HEK293 (cell line): ENCODE measurements around the gene MRPL33.

Experiments used
- CTCF ChIA-PET: fragments of 350-600 bp; formaldehyde crosslinking; extraction: SDS; loops from one replicate; lab custom pipeline; 2021; ENCODE audit warnings: antibody characterized with exemption; lab: Yijun Ruan, JAX
- POLR2A ChIA-PET: fragments of 300-600 bp; formaldehyde crosslinking; extraction: SDS; loops from one replicate; lab custom pipeline; 2020; ENCODE audit warnings: antibody characterized with exemption, inconsistent platforms; lab: Yijun Ruan, JAX
- H3K27ac ChIP-seq: fragments of 200-500 bp; sonication (Bioruptor generic); 2 replicates; pipeline ENCODE4 v1.5.1; 2014; ENCODE audit warnings: low read depth, low read length, control low read depth, inconsistent platforms; ENCODE audit errors: extremely low read depth
- H3K36me3 ChIP-seq, 2 experiments: fragments of 200-500 bp in 1 of 2; sonication (Bioruptor generic) in 1 of 2; 1 replicate in 1 of 2; 2 replicates in 1 of 2; pipeline ENCODE4 v1.5.1; 2014 to 2017; ENCODE audit warnings: inconsistent platforms in 2 of 2, low read length in 2 of 2; ENCODE audit not compliant: control insufficient read depth in 2 of 2, insufficient read depth in 1 of 2
- H3K4me1 ChIP-seq: fragments of 200-500 bp; sonication (Bioruptor generic); 2 replicates; pipeline ENCODE4 v1.5.1; 2014; ENCODE audit warnings: mild to moderate bottlenecking, low read length, inconsistent platforms; ENCODE audit not compliant: control insufficient read depth, insufficient read depth
- H3K4me3 ChIP-seq: 2 replicates; pipeline ENCODE4 v1.5.1; 2011; ENCODE audit warnings: low read depth, mild to moderate bottlenecking, control low read depth, low read length, moderate library complexity
- H3K9me3 ChIP-seq: fragments of 200-500 bp; sonication (Bioruptor generic); 2 replicates; pipeline ENCODE4 v1.5.1; 2014; ENCODE audit warnings: low read depth, low read length, inconsistent platforms; ENCODE audit not compliant: control insufficient read depth, insufficient read depth
- BCL11B ChIP-seq: fragments of 450-650 bp; formaldehyde crosslinking; IDR thresholded peaks from 2 replicates; pipeline ENCODE4 v1.5.1; 2016; ENCODE audit warnings: low read depth, missing biosample characterization, missing genetic modification characterization
- KLF1 ChIP-seq: fragments of 450-650 bp; formaldehyde crosslinking; IDR thresholded peaks from 2 replicates; pipeline ENCODE4 v1.5.1; 2016; ENCODE audit warnings: missing biosample characterization, missing genetic modification characterization
- KLF7 ChIP-seq: fragments of 450-650 bp; formaldehyde crosslinking; IDR thresholded peaks from 2 replicates; pipeline ENCODE4 v1.5.1; 2016; ENCODE audit warnings: missing biosample characterization, missing genetic modification characterization, borderline replicate concordance
- TCF7L2 ChIP-seq: IDR thresholded peaks from 2 replicates; pipeline ENCODE4 v1.6.1; 2011; ENCODE audit warnings: low read depth, mild to moderate bottlenecking, inconsistent platforms, low read length, moderate library complexity, borderline replicate concordance
- ZBTB7A ChIP-seq: fragments of 450-650 bp; formaldehyde crosslinking; IDR thresholded peaks from 2 replicates; pipeline ENCODE4 v1.5.1; 2016; ENCODE audit warnings: low read depth, missing biosample characterization, missing genetic modification characterization
- ZBTB8A ChIP-seq: fragments of 450-650 bp; formaldehyde crosslinking; IDR thresholded peaks from 2 replicates; pipeline ENCODE4 v1.5.1; 2016; ENCODE audit warnings: missing biosample characterization, missing genetic modification characterization
- ZNF10 ChIP-seq: fragments of 450-650 bp; formaldehyde crosslinking; IDR thresholded peaks from 2 replicates; pipeline ENCODE4 v1.5.1; 2017; ENCODE audit warnings: missing biosample characterization, missing genetic modification characterization
- ZNF112 ChIP-seq: fragments of 450-650 bp; formaldehyde crosslinking; IDR thresholded peaks from 2 replicates; pipeline ENCODE4 v1.5.0; 2017; ENCODE audit warnings: missing biosample characterization, missing genetic modification characterization
- ZNF174 ChIP-seq: fragments of 450-650 bp; formaldehyde crosslinking; IDR thresholded peaks from 2 replicates; pipeline ENCODE4 v1.5.0; 2017; ENCODE audit warnings: missing biosample characterization, mild to moderate bottlenecking, missing genetic modification characterization
- ZNF239 ChIP-seq: fragments of 450-650 bp; formaldehyde crosslinking; IDR thresholded peaks from 2 replicates; pipeline ENCODE4 v1.5.1; 2016; ENCODE audit warnings: missing biosample characterization, missing genetic modification characterization
- ZNF324 ChIP-seq: fragments of 450-650 bp; formaldehyde crosslinking; IDR thresholded peaks from 2 replicates; pipeline ENCODE4 v1.5.1; 2016; ENCODE audit warnings: missing biosample characterization, missing genetic modification characterization
- ZNF362 ChIP-seq: fragments of 450-650 bp; formaldehyde crosslinking; IDR thresholded peaks from 2 replicates; pipeline ENCODE4 v1.5.1; 2016; ENCODE audit warnings: missing biosample characterization, missing genetic modification characterization
- ZNF518A ChIP-seq: fragments of 450-650 bp; formaldehyde crosslinking; conservative IDR thresholded peaks from 2 replicates; pipeline ENCODE4 v1.5.1; 2016; ENCODE audit warnings: low read depth, missing biosample characterization, missing genetic modification characterization
- ZNF548 ChIP-seq: fragments of 450-650 bp; formaldehyde crosslinking; IDR thresholded peaks from 2 replicates; pipeline ENCODE4 v1.5.1; 2016; ENCODE audit warnings: missing biosample characterization, missing genetic modification characterization
- ZNF561 ChIP-seq: fragments of 450-650 bp; IDR thresholded peaks from 2 replicates; pipeline ENCODE4 v1.5.1; 2018; ENCODE audit warnings: missing biosample characterization, missing genetic modification characterization, borderline replicate concordance
- ZSCAN30 ChIP-seq: fragments of 450-650 bp; IDR thresholded peaks from 2 replicates; pipeline ENCODE4 v1.5.1; 2018; ENCODE audit warnings: missing biosample characterization, mild to moderate bottlenecking, missing genetic modification characterization, moderate library complexity
- TF ChIP-seq, protein P1 (sequence below): fragments of 450-650 bp; formaldehyde crosslinking; IDR thresholded peaks from 2 replicates; pipeline ENCODE4 v1.5.1; 2016; ENCODE audit warnings: missing biosample characterization, missing genetic modification characterization
- TF ChIP-seq, protein P2 (sequence below): fragments of 450-650 bp; IDR thresholded peaks from 2 replicates; pipeline ENCODE4 v1.5.1; 2018; ENCODE audit warnings: missing biosample characterization, mild to moderate bottlenecking, missing genetic modification characterization
- TF ChIP-seq, protein P3 (sequence below): fragments of 450-650 bp; formaldehyde crosslinking; IDR thresholded peaks from 2 replicates; pipeline ENCODE4 v1.5.1; 2017; ENCODE audit warnings: missing biosample characterization, missing genetic modification characterization
- TF ChIP-seq, protein P4 (sequence below): fragments of 450-650 bp; formaldehyde crosslinking; IDR thresholded peaks from 2 replicates; pipeline ENCODE4 v1.5.1; 2016; ENCODE audit warnings: missing biosample characterization, missing genetic modification characterization, low read depth

MRPL33 gene

DNA sequence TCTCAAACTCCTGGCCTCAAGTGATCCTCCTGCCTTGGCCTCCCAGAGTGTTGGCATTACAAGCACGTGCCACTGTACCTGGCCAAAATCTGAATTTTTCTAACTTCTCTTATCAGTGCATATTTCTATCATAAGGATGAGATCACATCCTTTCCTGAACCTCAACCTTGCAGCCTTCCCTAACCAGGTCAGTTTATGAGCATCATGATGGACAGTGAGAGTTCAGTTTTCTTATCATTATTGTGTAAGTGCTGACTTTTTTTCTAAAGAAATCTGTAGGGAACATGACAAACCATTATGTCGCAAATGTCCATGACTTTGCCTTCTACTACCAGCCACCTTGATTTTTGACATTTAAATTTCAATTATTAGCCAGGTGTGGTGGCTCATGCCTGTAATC lies 31.5 kb downstream of the MRPL33 start (continued):
- TF ChIP-seq, protein P1, sequence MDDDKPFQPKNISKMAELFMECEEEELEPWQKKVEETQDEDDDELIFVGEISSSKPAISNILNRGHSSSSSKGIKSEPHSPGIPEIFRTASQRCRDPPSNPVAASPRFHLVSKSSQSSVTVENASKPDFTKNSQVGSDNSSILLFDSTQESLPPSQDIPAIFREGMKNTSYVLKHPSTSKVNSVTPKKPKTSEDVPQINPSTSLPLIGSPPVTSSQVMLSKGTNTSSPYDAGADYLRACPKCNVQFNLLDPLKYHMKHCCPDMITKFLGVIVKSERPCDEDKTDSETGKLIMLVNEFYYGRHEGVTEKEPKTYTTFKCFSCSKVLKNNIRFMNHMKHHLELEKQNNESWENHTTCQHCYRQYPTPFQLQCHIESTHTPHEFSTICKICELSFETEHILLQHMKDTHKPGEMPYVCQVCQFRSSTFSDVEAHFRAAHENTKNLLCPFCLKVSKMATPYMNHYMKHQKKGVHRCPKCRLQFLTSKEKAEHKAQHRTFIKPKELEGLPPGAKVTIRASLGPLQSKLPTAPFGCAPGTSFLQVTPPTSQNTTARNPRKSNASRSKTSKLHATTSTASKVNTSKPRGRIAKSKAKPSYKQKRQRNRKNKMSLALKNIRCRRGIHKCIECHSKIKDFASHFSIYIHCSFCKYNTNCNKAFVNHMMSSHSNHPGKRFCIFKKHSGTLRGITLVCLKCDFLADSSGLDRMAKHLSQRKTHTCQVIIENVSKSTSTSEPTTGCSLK (tag by site-specific recombination) = no peak
- TF ChIP-seq ZNF561 (tag by site-specific recombination) = no peak
- TF ChIP-seq KLF1 (tag by site-specific recombination) = no peak

GRCh38 chr2:27804146-27804545 lies 32.6 kb downstream of the MRPL33 start:
- CTCF ChIA-PET = interaction anchor here (0.7 to 1.2 kb wide), 3 partner anchors 10 to 904 kb away, joined by 3 to 5 read pairs (median 3); no protein-coding TSS in a partner anchor
- Histone ChIP-seq H3K4me1 (no peaks in the 10 kb centered on the region), H3K36me3 (no peaks in the 10 kb centered on the region), H3K4me3 (no peak overlapping the region), H3K9me3 (no peaks in the 10 kb centered on the region), H3K27ac (no peak overlapping the region)
- POLR2A ChIA-PET = interaction anchor here (0.7 kb wide), 1 partner anchor 97 kb away, joined by 8 read pairs; no protein-coding TSS in a partner anchor
- no peak for TF ChIP-seq ZNF548
- no peak for TF ChIP-seq KLF7 (tag by site-specific recombination)
- TF ChIP-seq ZNF362 (tag by site-specific recombination) = no peak
- TF ChIP-seq ZNF112 = no peak

GRCh38 chr2:27805180-27805579 lies 33.7 kb downstream of the MRPL33 start:
- Histone ChIP-seq H3K4me1 (no peaks in the 10 kb centered on the region), H3K9me3 (no peaks in the 10 kb centered on the region), H3K36me3 (no peaks in the 10 kb centered on the region), H3K4me3 (no peak overlapping the region), H3K27ac (no peak overlapping the region)
- ChIA-PET CTCF (interaction anchor here (0.6 to 1.2 kb wide), 8 partner anchors 24 to 801 kb away, joined by 3 to 7 read pairs (median 5); no protein-coding TSS in a partner anchor), POLR2A (no interaction called here)
- TF ChIP-seq ZNF239 (tag by site-specific recombination) = no peak
- TF ChIP-seq ZNF174 (tag by site-specific recombination) = no peak
- no peak for TF ChIP-seq BCL11B (tag by site-specific recombination)
- no peak for TF ChIP-seq ZNF324 (tag by site-specific recombination)
- TF ChIP-seq TCF7L2 = no peak
- TF ChIP-seq ZBTB7A (tag by site-specific recombination) = no peak
- TF ChIP-seq, protein P2, sequence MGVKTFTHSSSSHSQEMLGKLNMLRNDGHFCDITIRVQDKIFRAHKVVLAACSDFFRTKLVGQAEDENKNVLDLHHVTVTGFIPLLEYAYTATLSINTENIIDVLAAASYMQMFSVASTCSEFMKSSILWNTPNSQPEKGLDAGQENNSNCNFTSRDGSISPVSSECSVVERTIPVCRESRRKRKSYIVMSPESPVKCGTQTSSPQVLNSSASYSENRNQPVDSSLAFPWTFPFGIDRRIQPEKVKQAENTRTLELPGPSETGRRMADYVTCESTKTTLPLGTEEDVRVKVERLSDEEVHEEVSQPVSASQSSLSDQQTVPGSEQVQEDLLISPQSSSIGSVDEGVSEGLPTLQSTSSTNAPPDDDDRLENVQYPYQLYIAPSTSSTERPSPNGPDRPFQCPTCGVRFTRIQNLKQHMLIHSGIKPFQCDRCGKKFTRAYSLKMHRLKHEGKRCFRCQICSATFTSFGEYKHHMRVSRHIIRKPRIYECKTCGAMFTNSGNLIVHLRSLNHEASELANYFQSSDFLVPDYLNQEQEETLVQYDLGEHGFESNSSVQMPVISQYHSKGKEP (tag by site-specific recombination) = no peak
- no peak for TF ChIP-seq ZBTB8A
- TF ChIP-seq, protein P3, sequence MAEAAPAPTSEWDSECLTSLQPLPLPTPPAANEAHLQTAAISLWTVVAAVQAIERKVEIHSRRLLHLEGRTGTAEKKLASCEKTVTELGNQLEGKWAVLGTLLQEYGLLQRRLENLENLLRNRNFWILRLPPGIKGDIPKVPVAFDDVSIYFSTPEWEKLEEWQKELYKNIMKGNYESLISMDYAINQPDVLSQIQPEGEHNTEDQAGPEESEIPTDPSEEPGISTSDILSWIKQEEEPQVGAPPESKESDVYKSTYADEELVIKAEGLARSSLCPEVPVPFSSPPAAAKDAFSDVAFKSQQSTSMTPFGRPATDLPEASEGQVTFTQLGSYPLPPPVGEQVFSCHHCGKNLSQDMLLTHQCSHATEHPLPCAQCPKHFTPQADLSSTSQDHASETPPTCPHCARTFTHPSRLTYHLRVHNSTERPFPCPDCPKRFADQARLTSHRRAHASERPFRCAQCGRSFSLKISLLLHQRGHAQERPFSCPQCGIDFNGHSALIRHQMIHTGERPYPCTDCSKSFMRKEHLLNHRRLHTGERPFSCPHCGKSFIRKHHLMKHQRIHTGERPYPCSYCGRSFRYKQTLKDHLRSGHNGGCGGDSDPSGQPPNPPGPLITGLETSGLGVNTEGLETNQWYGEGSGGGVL = no peak
- TF ChIP-seq ZSCAN30 (tag by site-specific recombination) = no peak
- TF ChIP-seq ZNF10 (tag by site-specific recombination) = no peak
- TF ChIP-seq, protein P4, sequence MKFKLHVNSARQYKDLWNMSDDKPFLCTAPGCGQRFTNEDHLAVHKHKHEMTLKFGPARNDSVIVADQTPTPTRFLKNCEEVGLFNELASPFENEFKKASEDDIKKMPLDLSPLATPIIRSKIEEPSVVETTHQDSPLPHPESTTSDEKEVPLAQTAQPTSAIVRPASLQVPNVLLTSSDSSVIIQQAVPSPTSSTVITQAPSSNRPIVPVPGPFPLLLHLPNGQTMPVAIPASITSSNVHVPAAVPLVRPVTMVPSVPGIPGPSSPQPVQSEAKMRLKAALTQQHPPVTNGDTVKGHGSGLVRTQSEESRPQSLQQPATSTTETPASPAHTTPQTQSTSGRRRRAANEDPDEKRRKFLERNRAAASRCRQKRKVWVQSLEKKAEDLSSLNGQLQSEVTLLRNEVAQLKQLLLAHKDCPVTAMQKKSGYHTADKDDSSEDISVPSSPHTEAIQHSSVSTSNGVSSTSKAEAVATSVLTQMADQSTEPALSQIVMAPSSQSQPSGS (tag by site-specific recombination) = no peak
- no peak for TF ChIP-seq ZNF518A (tag by site-specific recombination)
